Thoracic aorta (tissue), 2 donors: ENCODE results near the gene KPRP. TPM values are rescaled to one million over a fixed set of nuclear protein-coding genes. Genes with fewer than 3 reads are reported as not detected.

ENCODE experiments used
- ATAC-seq: fragments of 150-250 bp; one replicate; pipeline ENCODE4 v1.8.0; 2017; ENCODE audit warnings: low read depth; ENCODE audit not compliant: insufficient number of reproducible peaks, low FRiP score
- DNase-seq: peaks from one replicate; pipeline ENCODE4 v3.0.0-alpha.2; 2020; ENCODE audit warnings: low spot score
- H3K27ac ChIP-seq, 2 donors: fragments of 200-600 bp; sonication (generic); 1 replicate in 1 of 2; 2 replicates in 1 of 2; pipeline ENCODE4 v1.5.1; 2016; ENCODE audit warnings: mild to moderate bottlenecking in 2 of 2, moderate library complexity in 2 of 2
- H3K27me3 ChIP-seq: fragments of 200-600 bp; sonication (generic); replicated peaks from 2 replicates; pipeline ENCODE4 v1.6.0; 2016; ENCODE audit warnings: mild to moderate bottlenecking; ENCODE audit not compliant: insufficient read depth
- H3K36me3 ChIP-seq: fragments of 200-600 bp; sonication (generic); one replicate; pipeline ENCODE4 v1.5.1; 2016
- H3K4me1 ChIP-seq, 2 donors: fragments of 200-600 bp; sonication (generic); 1 replicate in 1 of 2; 2 replicates in 1 of 2; pipeline versions ENCODE4 v1.5.1 to v1.6.0; 2016; ENCODE audit warnings: low read depth in 2 of 2, mild to moderate bottlenecking in 1 of 2; ENCODE audit not compliant: control insufficient read depth in 1 of 2
- H3K4me3 ChIP-seq: fragments of 200-600 bp; sonication (generic); 2 replicates; pipeline ENCODE4 v1.5.1; 2016; ENCODE audit warnings: mild to moderate bottlenecking
- H3K9me3 ChIP-seq: fragments of 200-600 bp; sonication (generic); 2 replicates; pipeline ENCODE4 v1.5.1; 2016
- CTCF ChIP-seq: fragments of 200-600 bp; sonication (generic); IDR thresholded peaks from one replicate; pipeline ENCODE4 v1.5.1; 2019; ENCODE audit warnings: antibody characterized with exemption
- total RNA-seq, 2 donors: library from RNA; depleted of rRNA; stranded (reverse); fragments of >200 nt; gene quantifications; one replicate each; pipeline versions ENCODE4 v1.1.0 to v1.2.3, GENCODE V29; 2016

KPRP gene
- total RNA-seq, 2 donors from 2014 or later, result 0.14 TPM; not detected in 1

- ATAC-seq, result no peak
Observed at GRCh38 chr1:152770411-152770810, 12.6 kb downstream of the KPRP start.

GRCh38 chr1:152774875-152775274 lies 17.1 kb downstream of the KPRP start, which contains the start of gene LCE1F:
LCE1F (plus strand) TSS chr1:152775140; CDS start chr1:152776372, 1,232 bp downstream.
- Histone ChIP-seq H3K36me3 (no peaks in the 10 kb centered on the region), H3K27ac (no peak within 1 kb of the TSS), H3K27me3 (no peaks in the 10 kb centered on the region), H3K4me3 (no peak within 1 kb of the TSS), H3K9me3 (no peaks in the 10 kb centered on the region), H3K4me1 (no peaks in the 10 kb centered on the region)
- no peak for TF ChIP-seq CTCF
- DNase-seq (no peak), ATAC-seq (no peak)

More at GRCh38 chr1:152770411-152770810, 12.6 kb downstream of the KPRP start:
- no peak overlapping the region for H3K4me3 ChIP-seq
- H3K36me3 ChIP-seq, result no peaks in the 10 kb centered on the region
- DNase-seq, result no peak
- no peaks in the 10 kb centered on the region for H3K4me1 ChIP-seq
- H3K27me3 ChIP-seq, result no peaks in the 10 kb centered on the region
- no peak overlapping the region for H3K27ac ChIP-seq
- no peak for TF ChIP-seq CTCF
- no peaks in the 10 kb centered on the region for H3K9me3 ChIP-seq

DNA sequence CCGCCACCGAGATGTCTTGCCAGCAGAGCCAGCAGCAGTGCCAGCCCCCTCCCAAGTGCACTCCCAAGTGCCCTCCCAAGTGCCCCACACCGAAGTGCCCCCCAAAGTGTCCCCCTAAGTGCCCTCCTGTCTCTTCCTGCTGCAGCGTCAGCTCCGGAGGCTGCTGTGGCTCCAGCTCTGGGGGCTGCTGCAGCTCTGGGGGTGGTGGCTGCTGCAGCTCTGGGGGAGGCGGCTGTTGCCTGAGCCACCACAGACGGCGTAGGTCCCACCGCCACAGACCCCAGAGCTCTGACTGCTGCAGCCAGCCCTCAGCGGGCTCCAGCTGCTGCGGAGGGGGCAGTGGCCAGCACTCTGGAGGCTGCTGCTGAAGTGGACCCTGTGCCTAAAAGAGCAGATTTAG lies 18.5 kb downstream of the KPRP start:
- no peak for DNase-seq
- H3K4me1 ChIP-seq, result no peaks in the 10 kb centered on the region
- no peak overlapping the region for H3K4me3 ChIP-seq
- no peaks in the 10 kb centered on the region for H3K27me3 ChIP-seq
- H3K36me3 ChIP-seq, result no peaks in the 10 kb centered on the region
- H3K9me3 ChIP-seq, result no peaks in the 10 kb centered on the region
- TF ChIP-seq CTCF, result no peak
- ATAC-seq, result no peak
- H3K27ac ChIP-seq, result no peak overlapping the region

DNA sequence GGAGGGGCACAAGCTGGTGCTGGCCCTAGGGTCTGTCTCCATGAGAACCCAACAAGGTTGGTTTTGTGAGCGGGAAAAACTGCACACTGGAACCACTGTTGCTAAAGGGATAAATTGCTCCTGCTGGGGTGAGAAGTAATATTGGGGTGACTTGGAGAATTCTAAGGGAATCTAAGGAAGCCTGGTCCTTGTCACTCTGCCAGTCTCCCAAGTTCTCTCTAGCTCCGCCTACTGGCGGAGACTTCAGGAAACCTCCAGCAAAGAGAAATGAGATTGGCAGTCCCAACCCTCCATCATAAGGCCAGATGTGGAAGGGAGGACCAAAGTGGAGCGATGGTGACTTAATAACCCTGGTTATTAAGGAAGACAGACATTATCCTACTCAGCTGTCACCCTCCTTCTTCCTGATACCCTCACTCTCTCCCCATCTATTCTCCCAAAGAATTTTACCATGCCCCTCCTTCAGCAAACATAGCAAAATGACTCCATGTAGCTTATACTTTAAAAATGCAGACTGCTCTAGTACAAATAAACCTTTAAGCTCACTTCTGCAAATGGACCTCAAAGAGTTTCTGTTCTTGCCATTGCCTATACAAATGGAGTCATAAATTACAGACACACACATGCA lies 19.8 kb downstream of the KPRP start:
- no peaks in the 10 kb centered on the region for H3K36me3 ChIP-seq
- no peak for ATAC-seq
- no peaks in the 10 kb centered on the region for H3K9me3 ChIP-seq
- no peak overlapping the region for H3K27ac ChIP-seq
- no peaks in the 10 kb centered on the region for H3K4me1 ChIP-seq
- H3K27me3 ChIP-seq, result no peaks in the 10 kb centered on the region
- no peak overlapping the region for H3K4me3 ChIP-seq
- TF ChIP-seq CTCF, result no peak
- no peak for DNase-seq

DNA sequence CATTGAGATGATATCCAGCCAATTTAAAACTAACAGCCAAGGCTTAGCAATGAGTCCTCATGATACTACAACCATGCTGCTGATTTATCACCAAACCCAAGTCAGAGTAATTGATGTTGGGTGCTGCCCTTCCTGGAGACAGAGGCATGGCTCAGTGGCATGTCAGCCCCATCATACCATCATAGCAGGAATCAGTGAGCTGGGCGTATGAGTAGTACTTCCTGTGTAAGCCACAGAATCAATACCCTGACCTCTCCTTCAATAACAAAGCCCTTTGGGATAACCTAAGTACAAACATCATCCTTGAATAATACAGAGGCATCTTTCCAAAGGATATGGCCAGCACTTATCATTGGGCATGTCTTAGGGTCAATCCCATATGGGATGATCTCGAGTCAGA lies 25.3 kb downstream of the KPRP start:
- ATAC-seq (no peak), DNase-seq (no peak)
- Histone ChIP-seq H3K36me3 (no peaks in the 10 kb centered on the region), H3K27me3 (no peaks in the 10 kb centered on the region), H3K9me3 (no peaks in the 10 kb centered on the region), H3K4me3 (no peak overlapping the region), H3K4me1 (no peaks in the 10 kb centered on the region), H3K27ac (no peak overlapping the region)
- no peak for TF ChIP-seq CTCF
